ENCODE data around the gene ATP2A3. TPM values are rescaled to one million over a fixed set of nuclear protein-coding genes. Genes with fewer than 3 reads are reported as not detected.

ATP2A3 gene
- total and polyA plus RNA-seq, 8 donors, result 17.8 to 67.7 (median 42.3) TPM

GRCh38 chr17:3877220-3877619 is 87.0 kb downstream of the ATP2A3 start:
- no peak overlapping the region for H3K27ac ChIP-seq
- no peaks in the 10 kb centered on the region for H3K9me3 ChIP-seq
- no peak for TF ChIP-seq CTCF (IDR thresholded peaks at IDR 0.05)
- H3K36me3 ChIP-seq, result peaks cover 0 to 11% (median 0%) of the 10 kb centered on the region in 3 donors
- H3K4me1 ChIP-seq, result no peaks in the 10 kb centered on the region
- H3K27me3 ChIP-seq, result no peaks in the 10 kb centered on the region
- FAIRE-seq (no peak), ATAC-seq (no peak), DNase-seq (no peak)
- 75 to 77% methylated on average over 8 of the region's 8 CpGs for WGBS, 2 donors
- intact Hi-C loops (cut with DNase I), result no loop called here
- no peak overlapping the region for H3K4me3 ChIP-seq

DNA sequence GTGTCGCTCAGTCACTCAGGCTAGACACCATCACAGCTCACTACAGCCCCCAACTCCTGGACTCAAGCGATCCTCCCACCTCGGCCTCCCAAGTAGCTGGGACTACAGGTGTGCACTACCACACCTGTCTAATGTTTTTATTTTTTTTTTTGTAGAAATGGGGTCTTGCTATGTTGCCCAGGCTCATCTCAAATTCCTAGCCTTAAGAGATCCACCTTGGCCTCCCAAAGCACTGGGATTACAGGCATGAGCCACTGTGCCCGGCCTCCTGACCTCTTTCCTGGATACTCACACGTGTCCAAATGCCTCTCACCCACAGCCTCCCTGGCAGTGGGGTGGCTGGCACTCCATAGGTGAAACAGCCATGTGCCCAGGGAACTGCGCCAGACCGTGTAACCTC is 88.9 kb downstream of the ATP2A3 start:
- WGBS, 2 donors, result 94 to 99% methylated on average over 7 of the region's 7 CpGs
- no peak overlapping the region for H3K27ac ChIP-seq
- no peaks in the 10 kb centered on the region for H3K9me3 ChIP-seq
- no peaks in the 10 kb centered on the region for H3K4me1 ChIP-seq
- intact Hi-C loops (cut with DNase I), result no loop called here
- ATAC-seq (no peak), FAIRE-seq (no peak), DNase-seq (no peak)
- no peaks in the 10 kb centered on the region for H3K27me3 ChIP-seq
- no peak overlapping the region for H3K4me3 ChIP-seq
- TF ChIP-seq CTCF (IDR thresholded peaks at IDR 0.05), result no peak
- peaks cover 0 to 11% (median 0%) of the 10 kb centered on the region in 3 donors for H3K36me3 ChIP-seq

Other genes with a start within 250 kb of the ATP2A3 start
- under 1 TPM; 0.05 to 0.31 (median 0.21) TPM for gene HASPIN, start 240.5 kb downstream of the ATP2A3 start, total RNA-seq
- not detected for gene HASPIN, start 240.5 kb downstream of the ATP2A3 start, polyA plus RNA-seq
- 1 to 10 TPM; 4.4 to 9.7 (median 6.7) TPM for gene ITGAE, start 163.2 kb downstream of the ATP2A3 start, total RNA-seq
- 10 to 100 TPM; 19.3 to 29.0 TPM for gene ITGAE, start 163.2 kb downstream of the ATP2A3 start, polyA plus RNA-seq
- 10 to 100 TPM; 13.7 to 26.0 (median 13.8) TPM for gene NCBP3, start 118.2 kb downstream of the ATP2A3 start, total RNA-seq
- gene NCBP3, start 118.2 kb downstream of the ATP2A3 start, polyA plus RNA-seq, result 10 to 100 TPM; 27.1 to 34.2 TPM
- 10 to 100 TPM in 1 of 6 donors, 1 to 10 TPM in 5; 4.2 to 11.9 (median 5.0) TPM for gene CAMKK1, start 71.4 kb downstream of the ATP2A3 start, total RNA-seq
- 10 to 100 TPM; 17.1 to 23.0 TPM for gene CAMKK1, start 71.4 kb downstream of the ATP2A3 start, polyA plus RNA-seq
- gene P2RX1, start 48.0 kb downstream of the ATP2A3 start, total RNA-seq, result 10 to 100 TPM; 17.7 to 41.8 (median 24.9) TPM
- gene P2RX1, start 48.0 kb downstream of the ATP2A3 start, polyA plus RNA-seq, result 10 to 100 TPM; 21.8 to 37.1 TPM
- 10 to 100 TPM; 22.7 to 31.6 (median 27.7) TPM for gene ZZEF1, start 178.6 kb upstream of the ATP2A3 start, total RNA-seq
- 10 to 100 TPM; 15.8 to 29.7 TPM for gene ZZEF1, start 178.6 kb upstream of the ATP2A3 start, polyA plus RNA-seq
- gene CYB5D2, start 178.8 kb upstream of the ATP2A3 start, total RNA-seq, result 1 to 10 TPM; 6.7 to 9.1 (median 8.4) TPM
- gene CYB5D2, start 178.8 kb upstream of the ATP2A3 start, polyA plus RNA-seq, result 10 to 100 TPM; 11.7 to 18.4 TPM